Keratinocyte (primary cell): Measurements from ENCODE around the gene ITIH6.
"Not testable (repeated sequence)": the region's sequence is repeated elsewhere in the genome, so short reads cannot be mapped to it uniquely, and the experiment has no call there.

ENCODE experiments used
- CTCF ChIP-seq, 3 experiments: IDR thresholded peaks in 1 of 3; conservative IDR thresholded peaks in 1 of 3; optimal IDR thresholded peaks in 1 of 3; 2 replicates in 2 of 3; 3 replicates in 1 of 3; pipeline versions ENCODE3 to v1.5.1; 2011; ENCODE audit warnings: low read length in 3 of 3, mild to moderate bottlenecking in 3 of 3, moderate library complexity in 2 of 3, control low read depth in 1 of 3, inconsistent platforms in 1 of 3; ENCODE audit not compliant: insufficient read depth in 2 of 3; ENCODE audit errors: extremely low read depth in 1 of 3
- EZH2 ChIP-seq: IDR thresholded peaks from one replicate; pipeline ENCODE4 v1.6.1; 2012; ENCODE audit warnings: inconsistent platforms, mild to moderate bottlenecking, low read length, moderate library complexity

GRCh38 chrX:54736298-54736942 is 61.6 kb downstream of the ITIH6 start:
- not testable (repeated sequence) for TF ChIP-seq EZH2; CTCF (optimal IDR thresholded peaks at IDR 0.05 in 1 of 3, IDR thresholded peaks at IDR 0.05 in 1 of 3, conservative IDR thresholded peaks at IDR 0.05 in 1 of 3; ENCODE audit: extremely low read depth in 1 of 3, insufficient read depth in 2 of 3, low read length in 3 of 3)
